ENCODE results near the gene ZNF625.
"Not testable (repeated sequence)": the region's sequence is repeated elsewhere in the genome, so short reads cannot be mapped to it uniquely, and the experiment has no call there.

Gene ZNF625

GRCh38 chr19:12137221-12137940, 19.2 kb downstream of the ZNF625 start:
- no peak for DNase-seq (ENCODE audit: low spot score)

- DNase-seq (ENCODE audit: low spot score), result no peak
Observed at GRCh38 chr19:12133069-12133468, 23.5 kb downstream of the ZNF625 start.

GRCh38 chr19:12126707-12127106, 29.8 kb downstream of the ZNF625 start:
- peak; percentile 21 for DNase-seq (ENCODE audit: low spot score)

GRCh38 chr19:12117201-12117970, 39.1 kb downstream of the ZNF625 start:
- no peak for DNase-seq (ENCODE audit: low spot score)

- no peak for DNase-seq (ENCODE audit: low spot score)
Observed at GRCh38 chr19:12113121-12113520, 43.4 kb downstream of the ZNF625 start.

- DNase-seq (ENCODE audit: low spot score), result no peak
Observed at GRCh38 chr19:12112701-12113100, 43.8 kb downstream of the ZNF625 start.

- no peak for DNase-seq (ENCODE audit: low spot score)
Observed at GRCh38 chr19:12111943-12112637, 44.4 kb downstream of the ZNF625 start.

- DNase-seq (ENCODE audit: low spot score), result no peak
Observed at GRCh38 chr19:12111176-12111575, 45.4 kb downstream of the ZNF625 start.

GRCh38 chr19:12103909-12104308, 52.6 kb downstream of the ZNF625 start:
- not testable (repeated sequence) for DNase-seq (ENCODE audit: low spot score)

- DNase-seq (ENCODE audit: low spot score), result no peak
Observed at GRCh38 chr19:12098040-12098439, 58.5 kb downstream of the ZNF625 start.

GRCh38 chr19:12095111-12095790, 61.3 kb downstream of the ZNF625 start:
- DNase-seq (ENCODE audit: low spot score), result no peak
